K562 (cell line): ENCODE data around the gene CMTM5. TPM values are rescaled to one million over a fixed set of nuclear protein-coding genes. Genes with fewer than 3 reads are reported as not detected.

ENCODE experiments used
- ATAC-seq: fragments of 200-7000 bp; cut with Tn5 transposase; 3 replicates; pipeline ENCODE4 v1.9.1; 2020; ENCODE audit warnings: moderate library complexity
- BruUV-seq: library from RNA; stranded (reverse); fragments of 400-500 nt; replicated peaks from 2 replicates; lab custom pipeline; 2021; lab: Mats Ljungman, UMichigan
- CTCF ChIA-PET: fragments of 300-600 bp; formaldehyde crosslinking; extraction: SDS; loops from one replicate; lab custom pipeline; 2021; ENCODE audit warnings: low intra/inter-chr PET ratio; lab: Yijun Ruan, JAX
- POLR2A ChIA-PET: fragments of 300-600, 350-650 bp; sonication (Branson Sonifier 250); formaldehyde crosslinking; extraction: SDS; loops from one replicate; lab custom pipeline; 2021; ENCODE audit warnings: antibody characterized with exemption, inconsistent platforms; lab: Yijun Ruan, JAX
- DNase-seq, 4 experiments: peaks; one replicate each; pipeline versions ENCODE4 v3.0.0 to v3.0.0-alpha.2; 2011 to 2018; ENCODE audit warnings: low spot score in 3 of 4, mixed read lengths in 3 of 4; ENCODE audit errors: extremely low read depth in 1 of 4
- FAIRE-seq: peaks from 2 replicates; lab custom pipeline; 2011; peaks lifted over from hg19 to GRCh38; lab: Jason Lieb, UNC
- H2AFZ ChIP-seq: 2 replicates; pipeline ENCODE4 v1.6.0; 2011; ENCODE audit warnings: low read depth, low read length, control low read depth, inconsistent platforms
- H3K27ac ChIP-seq: fragments of 200-600 bp; 3 replicates; pipeline ENCODE4 v1.8.0; 2011; ENCODE audit warnings: low read depth, mild to moderate bottlenecking, control low read depth, inconsistent platforms, low read length, moderate library complexity, mixed read lengths; ENCODE audit errors: extremely low read depth
- H3K27me3 ChIP-seq, 2 experiments: fragments of 300-600 bp in 1 of 2; 2 replicates in 1 of 2; 3 replicates in 1 of 2; pipeline versions ENCODE4 v1.6.0 to v1.8.0; 2011; ENCODE audit warnings: inconsistent platforms in 2 of 2, low read length in 2 of 2, mild to moderate bottlenecking in 1 of 2, mixed read lengths in 1 of 2, moderate library complexity in 1 of 2; ENCODE audit not compliant: control insufficient read depth in 2 of 2, insufficient read depth in 2 of 2
- H3K36me3 ChIP-seq: fragments of 300-600 bp; 3 replicates; pipeline ENCODE4 v1.8.0; 2011; ENCODE audit warnings: mild to moderate bottlenecking, low read length, inconsistent platforms; ENCODE audit not compliant: control insufficient read depth, insufficient read depth
- H3K4me1 ChIP-seq, 2 experiments: fragments of 200-600 bp in 1 of 2; replicated peaks in 1 of 2; 2 replicates in 1 of 2; 3 replicates in 1 of 2; pipeline versions ENCODE4 v1.5.1 to v1.8.0; 2011; ENCODE audit warnings: inconsistent platforms in 2 of 2, low read length in 2 of 2, mild to moderate bottlenecking in 1 of 2, mixed read lengths in 1 of 2, moderate library complexity in 1 of 2; ENCODE audit not compliant: control insufficient read depth in 2 of 2, insufficient read depth in 2 of 2
- H3K4me2 ChIP-seq: 2 replicates; pipeline ENCODE4 v1.6.1; 2011; ENCODE audit warnings: low read length, control low read depth, inconsistent platforms, mixed read lengths; ENCODE audit not compliant: insufficient read depth
- H3K4me3 ChIP-seq: fragments of 200-600 bp; sonication (generic), shearing (Covaris generic); 2 replicates; pipeline ENCODE4 v1.5.1; 2016; ENCODE audit warnings: control low read depth, inconsistent platforms
- H3K79me2 ChIP-seq: fragments of 200-600 bp; 3 replicates; pipeline ENCODE4 v1.8.0; 2011; ENCODE audit warnings: low read length, inconsistent platforms; ENCODE audit not compliant: control insufficient read depth, insufficient read depth
- H3K9ac ChIP-seq, 2 experiments: 2 replicates each; pipeline versions ENCODE4 v1.6.0 to v1.6.1; 2011; ENCODE audit warnings: low read depth in 2 of 2, low read length in 2 of 2, control low read depth in 1 of 2, inconsistent platforms in 1 of 2, mild to moderate bottlenecking in 1 of 2, mixed read lengths in 1 of 2; ENCODE audit not compliant: insufficient read depth in 1 of 2
- H3K9me1 ChIP-seq: one replicate; pipeline ENCODE4 v1.6.0; 2011; ENCODE audit warnings: inconsistent platforms, mild to moderate bottlenecking, low read length, moderate library complexity; ENCODE audit not compliant: control insufficient read depth, insufficient read depth
- H3K9me3 ChIP-seq: replicated peaks from 2 replicates; pipeline ENCODE4 v1.5.1; 2011; ENCODE audit warnings: low read depth, low read length, inconsistent platforms; ENCODE audit not compliant: control insufficient read depth, insufficient read depth
- H4K20me1 ChIP-seq: replicated peaks from 2 replicates; pipeline ENCODE4 v1.6.1; 2011; ENCODE audit warnings: low read length, inconsistent platforms, mixed read lengths; ENCODE audit not compliant: control insufficient read depth, insufficient read depth
- GABPB2 ChIP-seq: fragments of 250-450 bp; sonication (Bioruptor Pico); conservative IDR thresholded peaks from 2 replicates; pipeline ENCODE4 v1.5.1; 2021; ENCODE audit warnings: mild to moderate bottlenecking
- IRF9 ChIP-seq: fragments of 450-650 bp; IDR thresholded peaks from 2 replicates; pipeline ENCODE4 v1.6.1; 2016; ENCODE audit warnings: missing biosample characterization, missing genetic modification characterization
- NR2C1 ChIP-seq, 2 experiments: fragments of 450-650 bp; IDR thresholded peaks; 2 replicates each; pipeline ENCODE4 v1.6.1; 2017; ENCODE audit warnings: mild to moderate bottlenecking in 2 of 2, antibody characterized with exemption in 1 of 2, inconsistent platforms in 1 of 2, missing compliant biosample characterization in 1 of 2, missing genetic modification characterization in 1 of 2
- POLR2A ChIP-seq: fragments of 450-650 bp; conservative IDR thresholded peaks from 2 replicates; pipeline ENCODE4 v1.6.1; 2016
- SREBF1 ChIP-seq: fragments of 150-350 bp; IDR thresholded peaks from 2 replicates; pipeline ENCODE4 v1.6.1; 2014; ENCODE audit warnings: antibody characterized with exemption, low read depth, low read length, borderline replicate concordance
- TRIM25 ChIP-seq: fragments of 450-650 bp; IDR thresholded peaks from 2 replicates; pipeline ENCODE4 v1.7.0; 2016; ENCODE audit warnings: borderline replicate concordance
- ZBTB33 ChIP-seq: sonication (generic); formaldehyde crosslinking; IDR thresholded peaks from 2 replicates; pipeline ENCODE4 v1.8.1; 2023; ENCODE audit warnings: mild to moderate bottlenecking, missing genetic modification reagents
- ZFP36 ChIP-seq: fragments of 150-350 bp; IDR thresholded peaks from 2 replicates; pipeline ENCODE4 v1.6.1; 2018; ENCODE audit warnings: low read length, low read depth; ENCODE audit not compliant: partially characterized antibody
- ZNF12 ChIP-seq: sonication (generic); formaldehyde crosslinking; IDR thresholded peaks from 2 replicates; pipeline ENCODE4 v1.4.0; 2020; ENCODE audit warnings: mild to moderate bottlenecking, missing genetic modification reagents
- ZNF134 ChIP-seq: fragments of 250-450 bp; sonication (Bioruptor Pico); conservative IDR thresholded peaks from 2 replicates; pipeline ENCODE4 v1.4.0; 2020
- ZNF263 ChIP-seq: sonication (generic); formaldehyde crosslinking; IDR thresholded peaks from 2 replicates; pipeline ENCODE4 v1.8.0; 2022; ENCODE audit warnings: mild to moderate bottlenecking, missing genetic modification reagents, borderline replicate concordance
- ZNF274 ChIP-seq: IDR thresholded peaks from 2 replicates; pipeline ENCODE4 v1.6.1; 2011; ENCODE audit warnings: low read depth, mild to moderate bottlenecking, low read length, moderate library complexity, borderline replicate concordance
- WGBS: fragments of 100-300 bp; shearing (Covaris generic); methylation state at CpG from one replicate; pipeline ENCODE4 v1.1.6; 2016; ENCODE audit warnings: low coverage, mixed read lengths; ENCODE audit not compliant: insufficient coverage; ENCODE audit errors: missing lambda C conversion rate; 5-methylcytosine and 5-hydroxymethylcytosine counted together
- in situ Hi-C: fragments of 300-500 bp; cut with MboI; formaldehyde crosslinking; loops from 4 replicates; pipeline ENCODE4 v1.15.0; 2018; ENCODE audit warnings: inconsistent platforms, mixed read lengths
- intact Hi-C: fragments of 100-400 bp; cut with micrococcal nuclease; formaldehyde crosslinking; loops from 2 replicates; pipeline ENCODE4 v1.14.2; 2022
- polyA plus RNA-seq, 8 experiments: library from polyadenylated mRNA; depleted of rRNA in 4 of 8; stranded (reverse) in 5 of 8; unstranded in 3 of 8; fragments of >200 nt; fragmentation: Nextera tagmentation in 2 of 8; fragmentation: Illumina TruSeq in 1 of 8; extraction: Ambion mirVana in 2 of 8; extraction: Trizol in 1 of 8; gene quantifications; 2 replicates each; pipeline versions ENCODE4 v1.2.1 to v1.2.3, GENCODE V29; 2011 to 2014; ENCODE audit warnings: inconsistent platforms in 1 of 8, missing spikeins in 1 of 8
- total RNA-seq, 7 experiments: library from RNA; depleted of rRNA in 6 of 7; stranded (reverse); fragments of >200 nt in 6 of 7; fragmentation: Illumina TruSeq in 2 of 7; extraction: Trizol in 2 of 7; gene quantifications; 2 replicates each; pipeline versions ENCODE4 v1.2.1 to v1.2.3, GENCODE V29; 2011 to 2021; ENCODE audit warnings: low replicate concordance in 1 of 7

Gene CMTM5
- total and polyA plus RNA-seq, 9 of the 15 experiments (the other 6 are each of a cell fraction or from before 2014, with no cell fraction given), result 0.21 TPM; not detected in 8

GRCh38 chr14:23407516-23408306 lies 30.9 kb downstream of the CMTM5 start, which contains the start of gene MYH6:
Gene MYH6 (minus strand): TSS chr14:23408273. CDS start chr14:23407223, 1,050 bp downstream.
- DNase-seq, result no peak
- Histone ChIP-seq H3K9me3 (no peaks in the 10 kb centered on the region), H3K79me2 (no peaks in the 10 kb centered on the region), H2AFZ (no peak within 1 kb of the TSS), H3K4me2 (no peak within 1 kb of the TSS), H3K9ac (no peak within 1 kb of the TSS), H3K36me3 (no peaks in the 10 kb centered on the region), H3K27ac (no peak within 1 kb of the TSS), H3K4me3 (no peak within 1 kb of the TSS), H3K27me3 (peaks cover 22 to 89% of the 10 kb centered on the region in 2 experiments; a peak in 4 of 5 replicates), H3K4me1 (no peaks in the 10 kb centered on the region; a peak in 1 of 5 replicates), H3K9me1 (no peaks in the 10 kb centered on the region), H4K20me1 (no peaks in the 10 kb centered on the region)
- intact Hi-C loops, result no loop called here
- FAIRE-seq, result no peak
- ATAC-seq, result no peak
- WGBS, result 2% methylated on average over 13 of the region's 15 CpGs
- in situ Hi-C loops, result no loop called here
- TF ChIP-seq ZNF134 (no peak), ZFP36 (no peak), ZNF274 (no peak), ZNF12 (CRISPR knock-in tag) (no peak), ZNF263 (no peak), NR2C1 (IDR thresholded peaks at IDR 0.05) (no peak), NR2C1 (tag; IDR thresholded peaks at IDR 0.05) (no peak), ZBTB33 (CRISPR knock-in tag) (no peak), POLR2A (no peak), IRF9 (tag) (no peak), TRIM25 (no peak), SREBF1 (no peak), GABPB2 (CRISPR knock-in tag) (no peak)
- BruUV-seq, result no TSS peak
- ChIA-PET POLR2A (no interaction called here), CTCF (no interaction called here)
